Measurements from ENCODE around the gene OTC.

The OTC gene

DNA sequence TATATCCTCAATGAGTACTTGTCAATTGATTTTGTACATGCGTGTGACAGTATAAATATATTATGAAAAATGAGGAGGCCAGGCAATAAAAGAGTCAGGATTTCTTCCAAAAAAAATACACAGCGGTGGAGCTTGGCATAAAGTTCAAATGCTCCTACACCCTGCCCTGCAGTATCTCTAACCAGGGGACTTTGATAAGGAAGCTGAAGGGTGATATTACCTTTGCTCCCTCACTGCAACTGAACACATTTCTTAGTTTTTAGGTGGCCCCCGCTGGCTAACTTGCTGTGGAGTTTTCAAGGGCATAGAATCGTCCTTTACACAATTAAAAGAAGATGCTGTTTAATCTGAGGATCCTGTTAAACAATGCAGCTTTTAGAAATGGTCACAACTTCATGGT is at the start of gene OTC:
Gene OTC (plus strand): TSS at position 243 of the 400 bp plus-strand sequence. CDS start 93 bp downstream, at position 336.
- DNase-seq, result no peak

DNA sequence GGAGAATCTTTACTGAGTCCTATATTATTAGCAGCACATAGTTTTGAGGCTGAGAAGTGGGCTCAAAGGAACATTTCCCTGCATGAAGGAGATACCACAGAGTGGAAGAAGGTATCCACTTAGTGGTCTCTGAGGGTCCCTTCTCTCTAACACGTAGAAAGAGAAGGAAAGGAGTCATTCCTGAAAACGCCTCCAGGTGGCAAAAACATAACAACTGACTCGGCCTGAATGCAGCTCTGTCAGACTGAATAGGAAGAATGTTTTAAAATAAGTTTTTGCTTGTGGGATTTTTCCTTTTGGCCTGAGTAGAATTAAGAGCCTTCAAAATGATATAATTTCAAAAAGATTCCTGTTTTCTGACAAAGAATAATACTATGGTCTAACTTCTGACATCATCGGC is 48.4 kb upstream of the OTC start:
- DNase-seq, result no peak

DNA sequence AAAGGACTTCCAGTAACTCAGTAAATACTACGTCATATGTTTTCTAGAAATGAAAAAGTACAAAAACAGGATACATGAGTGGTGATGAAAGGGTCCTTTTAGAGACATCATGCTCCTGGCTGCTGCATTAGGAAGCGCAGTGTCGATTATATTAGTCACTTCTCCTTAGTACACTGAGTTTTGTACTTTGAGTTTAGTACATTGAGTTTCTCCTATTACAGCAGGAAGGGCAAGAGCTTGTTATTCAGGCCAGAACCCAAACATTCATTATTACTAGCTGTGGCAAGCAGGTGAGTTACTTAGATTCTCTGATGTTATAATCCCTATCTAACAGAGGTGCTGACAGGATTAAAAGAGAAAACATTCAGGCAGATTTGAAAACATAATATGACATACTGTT is 46.4 kb upstream of the OTC start:
- no peak for DNase-seq

- DNase-seq, result no peak
Measured at GRCh38 chrX:38311743-38312142, 40.7 kb upstream of the OTC start.

- DNase-seq, result peak; percentile 0 to 60
Measured at GRCh38 chrX:38312436-38312835, 40.0 kb upstream of the OTC start.

DNA sequence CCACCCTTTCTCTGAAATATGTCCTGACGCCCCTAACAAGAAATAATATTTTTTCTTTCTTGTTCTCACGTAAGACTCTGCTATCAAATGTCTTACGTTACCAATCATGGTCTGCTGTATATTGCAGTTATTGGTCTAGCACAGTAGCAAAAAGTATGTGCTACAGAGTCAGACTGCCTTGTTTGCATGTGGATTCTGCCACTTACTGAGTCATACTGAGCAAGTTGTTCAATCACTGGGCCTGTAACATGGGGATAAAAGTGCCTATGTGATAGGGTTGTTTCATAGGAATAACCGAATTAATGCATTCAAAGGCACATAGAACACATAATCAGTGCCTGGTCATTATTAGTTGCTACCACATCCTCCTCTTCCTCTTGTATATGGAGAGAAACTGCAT is 39.2 kb upstream of the OTC start:
- DNase-seq, result no peak

- no peak for DNase-seq
Measured at GRCh38 chrX:38315186-38315585, 37.2 kb upstream of the OTC start.

DNA sequence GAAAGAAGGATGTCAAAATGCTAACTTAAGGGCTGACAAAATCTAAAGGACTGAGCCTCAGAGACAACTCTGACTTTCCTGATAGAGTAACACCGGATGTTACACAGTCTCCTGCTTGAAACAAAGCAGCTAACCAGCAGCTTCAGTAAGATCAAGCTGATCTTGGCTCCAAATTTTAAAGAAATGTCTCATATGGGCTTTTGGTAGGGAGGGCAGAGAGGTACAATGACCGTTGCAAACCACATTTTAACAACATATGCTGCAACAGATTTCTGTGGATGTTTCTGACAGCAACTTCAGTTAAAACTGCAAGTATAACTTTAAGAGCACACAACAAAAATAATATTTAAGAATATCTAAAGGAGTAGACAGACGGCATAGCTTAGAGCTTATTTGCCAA is 34.2 kb upstream of the OTC start:
- no peak for DNase-seq

GRCh38 chrX:38318606-38319005 is 33.8 kb upstream of the OTC start:
- no peak for DNase-seq

- DNase-seq, result no peak
Measured at GRCh38 chrX:38320819-38321218, 31.6 kb upstream of the OTC start.

GRCh38 chrX:38326086-38326485 is 26.3 kb upstream of the OTC start:
- no peak for DNase-seq

- peak; percentile 1 to 63 for DNase-seq
Measured at GRCh38 chrX:38327007-38327774, 25.2 kb upstream of the OTC start, which contains the start of gene RPGR. Gene RPGR (minus strand): TSS chrX:38327509. CDS start chrX:38327367, 142 bp downstream.

- DNase-seq, result no peak
Measured at GRCh38 chrX:38327775-38328081, 24.7 kb upstream of the OTC start.

GRCh38 chrX:38332505-38332904 is 19.9 kb upstream of the OTC start:
- no peak for DNase-seq

GRCh38 chrX:38335382-38335781 is 17.0 kb upstream of the OTC start:
- DNase-seq, result no peak

DNA sequence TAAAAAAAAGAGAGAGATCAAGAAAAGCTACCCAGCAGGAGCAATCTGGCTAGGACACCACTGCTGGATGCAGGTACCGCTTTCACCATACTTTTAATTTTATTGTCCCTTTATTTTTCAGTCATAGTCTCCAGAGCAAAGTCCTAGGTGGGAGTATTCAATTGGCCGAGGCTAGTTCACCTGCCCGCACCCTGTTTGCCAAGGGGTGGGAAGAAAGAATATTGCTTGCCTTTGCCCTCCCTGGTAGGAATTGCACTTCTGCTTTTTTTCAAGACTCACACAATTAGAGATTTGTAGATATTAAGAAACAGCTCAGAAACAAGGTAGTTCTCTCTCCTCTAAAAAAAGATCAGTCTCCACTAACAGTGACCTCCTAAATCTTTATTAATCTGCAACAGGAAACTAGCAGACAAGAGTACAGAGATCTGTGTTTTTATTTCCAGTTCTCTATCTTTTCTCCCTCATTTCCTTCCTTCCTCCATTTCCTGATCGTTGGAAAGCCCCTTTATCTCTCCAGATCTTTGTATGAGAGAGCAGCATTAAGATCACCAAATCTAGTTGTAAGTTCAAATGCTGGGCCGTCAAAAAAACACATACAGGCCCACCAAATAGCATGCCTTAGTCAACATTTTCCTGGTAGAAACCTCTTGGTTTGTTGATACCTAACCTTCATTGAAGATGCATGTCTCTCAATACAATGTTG is 15.7 kb upstream of the OTC start:
- no peak for DNase-seq

- no peak for DNase-seq
Measured at GRCh38 chrX:38341442-38341841, 11.0 kb upstream of the OTC start.

- DNase-seq, result no peak
Measured at GRCh38 chrX:38342853-38343778, 9.3 kb upstream of the OTC start.

DNA sequence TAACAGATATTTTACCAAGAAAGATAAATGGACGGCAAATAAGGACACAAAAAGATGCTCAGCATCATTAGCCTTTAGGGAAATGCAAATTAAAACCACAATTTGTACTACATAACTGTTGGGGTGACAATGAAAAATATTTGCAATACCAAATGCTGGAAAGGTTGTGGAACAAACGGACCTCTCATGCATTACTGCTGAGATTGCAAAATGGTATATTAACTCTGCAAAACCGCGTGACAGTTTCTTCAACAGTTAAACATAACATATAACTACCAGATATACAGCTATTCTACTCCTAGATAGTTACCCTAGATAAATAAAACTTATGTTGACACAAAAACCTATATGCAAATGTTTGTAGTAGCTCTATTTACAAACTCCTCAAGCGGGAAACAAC is 6.3 kb upstream of the OTC start:
- DNase-seq, result no peak

GRCh38 chrX:38347136-38347535 is 5.3 kb upstream of the OTC start:
- no peak for DNase-seq

GRCh38 chrX:38351346-38351745 is 1.1 kb upstream of the OTC start:
- no peak for DNase-seq

DNA sequence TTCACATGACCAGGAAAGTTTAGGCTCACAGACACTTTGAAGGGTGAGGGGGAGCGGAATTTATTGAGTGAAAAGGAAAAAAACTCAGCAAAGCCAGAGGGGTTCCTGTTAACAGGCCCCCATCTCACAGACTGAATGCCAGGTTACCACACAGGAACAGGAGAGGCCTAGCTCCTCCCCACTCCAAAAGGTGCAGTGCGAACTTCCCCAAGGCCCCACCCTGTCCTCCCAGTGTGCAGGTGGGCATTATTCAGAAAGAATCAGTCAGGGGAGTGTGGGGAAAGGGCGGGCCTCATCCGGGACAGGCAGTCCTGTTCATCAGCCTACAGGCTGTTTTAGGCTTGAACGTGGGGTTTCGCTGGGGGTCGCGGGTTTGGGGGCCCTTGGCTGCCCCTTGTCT is 4.0 kb downstream of the OTC start:
- DNase-seq, result no peak

Data from SW 1271 (cell line).